ENCODE data around the gene CD109.

Gene CD109

DNA sequence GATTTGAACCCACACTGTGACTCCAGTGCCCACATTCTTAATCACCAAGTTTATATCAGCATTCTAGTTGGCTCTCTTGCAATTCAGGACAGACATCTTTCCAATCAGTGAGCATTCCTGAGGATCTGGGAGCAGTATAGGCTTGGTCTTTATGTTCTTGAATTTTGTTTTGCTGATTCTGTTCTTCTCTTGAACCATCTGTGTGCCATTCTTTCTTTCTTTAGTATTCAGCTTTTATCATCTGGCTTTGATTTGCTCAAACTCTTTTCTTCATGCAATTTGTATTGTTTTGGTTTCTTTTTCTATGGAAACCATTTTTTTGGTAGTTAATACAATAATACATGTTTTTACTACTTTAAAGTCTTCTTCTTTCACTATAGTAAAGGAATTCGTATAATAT is 162.4 kb downstream of the CD109 start:
- DNase-seq (ENCODE audit: low spot score) = no peak

DNA sequence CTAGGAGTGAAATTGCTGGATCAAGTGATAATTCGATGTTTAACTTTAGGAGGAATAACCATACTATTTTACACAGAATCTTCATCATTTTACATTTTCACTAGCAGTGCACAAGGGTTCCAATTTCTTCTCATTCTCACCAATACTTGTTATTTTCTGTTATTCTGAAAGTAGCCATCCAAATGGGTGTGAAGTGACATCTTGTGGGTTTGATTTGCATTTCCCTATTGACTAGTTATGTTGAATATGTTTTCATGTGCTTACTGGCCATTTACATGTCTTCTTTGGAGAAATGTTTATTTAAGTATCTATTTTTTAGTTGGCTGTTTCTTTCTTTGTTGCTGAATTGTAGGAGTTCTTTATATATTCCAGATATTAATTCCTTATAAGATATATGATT is 164.3 kb downstream of the CD109 start:
- no peak for DNase-seq (ENCODE audit: low spot score)

DNA sequence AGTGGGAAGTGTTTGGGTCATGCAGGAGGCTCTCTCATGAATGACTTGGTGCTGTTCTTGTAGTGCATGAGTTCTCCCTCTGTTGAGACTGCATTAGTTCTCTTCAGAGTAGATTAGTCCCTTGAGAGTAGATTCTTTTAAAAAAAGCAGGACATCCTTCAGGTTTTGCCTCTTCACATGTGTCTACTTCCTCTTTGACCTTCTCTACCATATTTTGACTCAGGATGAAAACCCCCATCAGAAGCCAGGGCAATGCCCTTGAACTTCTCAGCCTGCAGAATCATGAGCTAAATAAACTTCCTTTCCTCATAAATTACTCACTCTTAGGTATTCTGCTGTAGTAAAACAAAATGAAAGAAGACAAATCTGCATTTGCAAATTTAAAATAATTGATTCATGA is 170.3 kb downstream of the CD109 start:
- DNase-seq (ENCODE audit: low spot score) = no peak

DNA sequence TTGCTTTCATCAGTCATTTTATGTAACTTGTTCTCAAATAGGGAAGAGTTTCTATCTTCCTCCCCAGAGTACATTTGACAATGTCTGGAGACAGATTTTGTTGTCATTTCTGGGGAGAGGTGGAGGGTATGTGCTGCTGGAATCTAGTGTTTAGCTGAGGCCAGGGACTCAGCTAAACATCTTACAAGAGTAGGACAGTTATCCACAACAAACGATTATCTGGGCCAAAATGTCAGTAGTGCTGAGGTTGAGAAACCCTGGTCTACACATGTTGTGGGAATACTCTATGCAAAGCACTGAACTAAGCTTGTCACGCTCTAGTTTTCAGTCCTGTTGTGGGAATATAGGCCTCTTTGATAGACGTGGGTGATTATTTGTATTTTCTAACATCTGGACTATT is 171.4 kb downstream of the CD109 start:
- DNase-seq (ENCODE audit: low spot score) = no peak

DNA sequence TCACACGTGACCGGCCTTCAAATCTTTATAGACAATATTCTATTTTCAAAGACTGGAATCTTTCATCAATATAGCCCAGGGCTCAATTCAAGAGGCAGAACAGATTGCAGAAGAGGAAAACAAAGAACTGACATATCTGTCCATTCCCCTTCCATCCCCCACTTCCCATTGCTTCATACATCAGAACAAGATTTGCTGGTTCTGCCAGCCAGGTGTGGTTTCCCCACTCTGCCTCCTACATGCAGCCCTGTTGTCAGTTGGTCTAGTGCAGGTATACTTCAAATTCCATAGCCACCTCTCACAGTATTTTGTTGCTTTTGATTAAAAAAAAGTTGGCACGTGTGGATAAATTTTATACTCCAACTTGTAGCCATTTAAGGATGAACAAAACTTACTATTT is 174.9 kb downstream of the CD109 start:
- DNase-seq (ENCODE audit: low spot score) = no peak

DNA sequence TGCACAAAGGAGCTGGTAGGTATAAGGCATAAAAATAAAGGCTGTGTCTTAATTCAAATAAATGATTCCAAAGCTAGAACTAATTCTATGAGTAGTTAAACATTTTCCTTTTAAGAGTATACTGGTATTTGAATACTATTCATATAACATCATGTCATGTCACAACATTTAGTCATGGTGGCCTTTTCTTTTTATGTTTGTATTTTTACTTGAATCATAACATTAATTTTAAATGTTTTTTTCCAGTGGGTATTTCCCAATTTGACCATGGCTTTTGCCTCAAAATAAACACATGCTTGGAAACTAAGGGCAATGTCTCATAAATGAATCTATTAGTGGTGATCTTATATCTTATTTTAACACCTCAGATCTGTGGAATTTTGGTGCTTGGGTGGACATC is 177.1 kb downstream of the CD109 start:
- no peak for DNase-seq (ENCODE audit: low spot score)
